HUDEP-2 (cell line): ENCODE results near the gene RGS17.
"Not testable (repeated sequence)": the region's sequence is repeated elsewhere in the genome, so short reads cannot be mapped to it uniquely, and the experiment has no call there.

Source experiments
- DNase-seq, 76 experiments: peaks; one replicate each; lab custom pipeline; 2025; ENCODE audit not compliant: unreplicated experiment in 76 of 76; lab: John Stamatoyannopoulos, UW

Gene RGS17

DNA sequence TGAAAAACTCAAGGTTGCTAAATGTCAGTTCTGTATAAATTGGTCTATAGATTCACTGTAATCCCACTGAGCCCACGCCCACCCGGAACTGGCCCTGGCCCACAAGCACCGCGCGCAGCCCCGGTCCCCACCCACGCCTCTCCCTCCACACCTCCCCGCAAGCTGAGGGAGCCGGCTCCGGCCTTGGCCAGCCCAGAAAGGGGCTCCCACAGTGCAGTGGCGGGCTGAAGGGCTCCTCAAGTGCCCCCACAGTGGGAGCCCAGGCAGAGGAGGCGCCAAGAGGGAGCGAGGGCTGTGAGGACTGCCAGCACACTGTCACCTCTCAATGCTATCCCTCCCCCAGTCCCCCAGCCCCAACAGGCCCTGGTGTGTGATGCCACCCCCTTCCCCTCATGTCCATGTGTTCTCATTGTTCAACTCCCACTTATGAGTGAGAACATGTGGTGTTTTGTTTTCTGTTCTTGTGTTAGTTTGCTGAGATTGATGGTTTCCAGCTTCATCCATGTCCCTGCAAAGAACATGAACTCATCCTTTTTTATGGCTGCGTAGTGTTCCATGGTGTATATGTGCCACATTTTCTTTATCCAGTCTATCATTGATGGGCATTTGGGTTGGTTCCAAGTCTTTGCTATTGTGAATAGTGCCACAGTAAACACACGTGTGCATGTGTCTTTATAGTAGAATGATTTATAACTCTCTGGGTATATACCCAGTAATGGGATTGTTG lies 164.8 kb downstream of the RGS17 start:
- DNase-seq = not testable (repeated sequence)

DNA sequence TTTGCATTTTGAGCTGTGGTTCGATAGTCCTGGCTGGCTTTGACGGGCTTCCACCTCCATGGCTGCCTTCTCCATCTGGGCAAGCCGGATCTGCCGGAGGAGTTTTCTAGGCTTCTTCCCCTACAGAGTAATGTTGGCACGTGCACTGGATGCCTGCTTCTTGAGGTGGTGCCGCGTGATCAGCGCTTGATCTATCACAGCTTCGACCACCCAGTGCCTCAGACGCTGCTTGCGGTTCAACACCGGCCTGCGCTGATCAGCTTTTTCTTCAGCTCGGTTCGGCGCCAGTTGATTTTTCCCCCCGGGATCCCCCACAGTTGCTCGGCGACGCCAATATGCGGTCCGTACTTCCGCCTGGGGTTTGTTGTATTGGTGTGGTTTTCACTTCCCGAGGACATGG lies 171.7 kb downstream of the RGS17 start:
- DNase-seq = no peak

DNA sequence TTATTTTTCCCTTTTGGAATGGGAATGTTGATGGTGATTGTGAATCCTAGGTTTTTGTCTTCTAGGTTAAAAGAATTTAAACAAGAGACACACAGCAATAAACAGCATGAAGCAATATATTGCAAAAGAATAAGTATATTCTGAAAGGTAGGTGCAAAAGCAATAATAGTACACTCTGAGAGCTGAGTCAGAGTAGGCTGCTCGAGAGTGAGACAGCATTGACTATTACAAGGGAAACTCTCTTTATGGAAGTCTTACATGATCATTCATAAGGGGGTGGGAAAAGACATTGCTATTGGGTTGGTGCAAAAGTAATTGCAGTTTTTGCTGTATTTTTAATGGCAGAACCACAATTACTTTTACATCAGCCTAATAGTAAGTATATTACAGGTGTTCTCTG lies 173.3 kb downstream of the RGS17 start:
- no peak for DNase-seq
